PC-9 (cell line): ENCODE results near the gene SHC3.

ENCODE experiments used
- EZH2 ChIP-seq: fragments of 200-600 bp; sonication (generic); IDR thresholded peaks from 2 replicates; pipeline ENCODE4 v1.8.0; 2017; ENCODE audit warnings: antibody characterized with exemption, low read depth
- TF ChIP-seq, protein P1 (sequence below): fragments of 200-600 bp; sonication (generic); conservative IDR thresholded peaks from 2 replicates; pipeline ENCODE4 v1.6.1; 2017; ENCODE audit warnings: mixed run types, antibody characterized with exemption, mild to moderate bottlenecking, moderate library complexity

DNA sequence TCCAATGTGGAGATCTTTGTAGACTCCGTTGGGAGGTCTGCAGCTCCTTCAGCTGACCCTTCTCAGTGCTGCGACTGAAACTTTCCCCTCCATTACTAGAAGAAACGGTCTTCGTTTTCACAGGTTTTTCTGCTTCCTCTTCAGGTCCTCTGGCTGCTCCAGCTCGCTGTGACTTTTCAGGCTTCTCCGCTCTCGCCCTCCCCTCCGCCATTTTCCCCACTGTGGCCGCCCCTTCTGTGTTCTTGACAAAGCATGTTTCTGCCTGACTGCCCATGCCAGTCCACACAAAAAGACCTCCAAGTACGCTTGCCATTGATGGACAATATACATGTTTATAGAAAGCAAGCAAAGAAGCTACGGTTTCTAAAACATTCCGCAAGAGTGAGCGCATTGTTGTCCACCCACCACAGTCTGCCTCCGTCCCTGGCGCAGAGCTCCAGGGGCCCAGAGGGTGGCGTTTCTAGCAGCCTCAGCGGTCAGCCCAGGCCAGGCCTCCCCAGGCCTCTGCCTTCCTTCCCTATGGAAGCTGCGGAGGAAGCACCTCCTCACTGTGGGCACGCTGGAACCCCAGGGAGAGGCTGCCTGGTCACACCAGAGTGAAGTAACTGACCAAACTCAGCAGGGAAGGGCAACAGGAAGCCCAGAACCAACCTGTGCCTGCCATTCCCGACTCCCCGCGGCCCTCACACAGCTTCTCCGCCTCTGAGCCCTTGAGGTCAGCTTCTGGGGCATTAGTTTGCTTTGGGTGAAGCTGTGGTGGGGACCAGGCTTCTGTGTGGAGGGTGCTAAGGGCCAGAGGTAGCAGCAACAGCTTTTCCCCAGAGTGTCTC is 207.3 kb downstream of the SHC3 start:
- TF ChIP-seq, protein P1, sequence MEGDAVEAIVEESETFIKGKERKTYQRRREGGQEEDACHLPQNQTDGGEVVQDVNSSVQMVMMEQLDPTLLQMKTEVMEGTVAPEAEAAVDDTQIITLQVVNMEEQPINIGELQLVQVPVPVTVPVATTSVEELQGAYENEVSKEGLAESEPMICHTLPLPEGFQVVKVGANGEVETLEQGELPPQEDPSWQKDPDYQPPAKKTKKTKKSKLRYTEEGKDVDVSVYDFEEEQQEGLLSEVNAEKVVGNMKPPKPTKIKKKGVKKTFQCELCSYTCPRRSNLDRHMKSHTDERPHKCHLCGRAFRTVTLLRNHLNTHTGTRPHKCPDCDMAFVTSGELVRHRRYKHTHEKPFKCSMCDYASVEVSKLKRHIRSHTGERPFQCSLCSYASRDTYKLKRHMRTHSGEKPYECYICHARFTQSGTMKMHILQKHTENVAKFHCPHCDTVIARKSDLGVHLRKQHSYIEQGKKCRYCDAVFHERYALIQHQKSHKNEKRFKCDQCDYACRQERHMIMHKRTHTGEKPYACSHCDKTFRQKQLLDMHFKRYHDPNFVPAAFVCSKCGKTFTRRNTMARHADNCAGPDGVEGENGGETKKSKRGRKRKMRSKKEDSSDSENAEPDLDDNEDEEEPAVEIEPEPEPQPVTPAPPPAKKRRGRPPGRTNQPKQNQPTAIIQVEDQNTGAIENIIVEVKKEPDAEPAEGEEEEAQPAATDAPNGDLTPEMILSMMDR = no peak
- no peak for TF ChIP-seq EZH2
